Transverse colon (tissue), 4 donors: Measurements from ENCODE around the gene NEXN. TPM values are rescaled to one million over a fixed set of nuclear protein-coding genes. Genes with fewer than 3 reads are reported as not detected.

Source experiments
- DNase-seq: peaks from one replicate; pipeline ENCODE4 v3.0.0-alpha.2; 2019
- H3K27ac ChIP-seq, 4 donors: fragments of 200-600 bp; sonication (generic); 2 replicates each; pipeline ENCODE4 v1.5.1; 2016 to 2018; ENCODE audit warnings: inconsistent platforms in 4 of 4
- H3K27me3 ChIP-seq: fragments of 200-600 bp; sonication (generic); 2 replicates; pipeline ENCODE4 v1.5.1; 2017; ENCODE audit warnings: inconsistent platforms
- H3K36me3 ChIP-seq, 4 donors: fragments of 200-600 bp; sonication (generic); 2 replicates each; pipeline ENCODE4 v1.5.1; 2017 to 2019; ENCODE audit warnings: inconsistent platforms in 4 of 4
- H3K4me1 ChIP-seq, 4 donors: fragments of 200-600 bp; sonication (generic); 2 replicates each; pipeline ENCODE4 v1.5.1; 2017 to 2020; ENCODE audit warnings: inconsistent platforms in 4 of 4
- H3K4me3 ChIP-seq, 4 donors: fragments of 200-600 bp; sonication (generic); 1 replicate in 1 of 4; 2 replicates in 3 of 4; pipeline versions ENCODE4 v1.5.1 to v1.6.1; 2017 to 2019; ENCODE audit warnings: inconsistent platforms in 4 of 4
- H3K9me3 ChIP-seq, 2 donors: fragments of 200-600 bp; sonication (generic); 2 replicates each; pipeline ENCODE4 v1.5.1; 2017 to 2019; ENCODE audit warnings: inconsistent platforms in 2 of 2
- EP300 ChIP-seq: sonication (generic); formaldehyde crosslinking; IDR thresholded peaks from one replicate; pipeline ENCODE4 v1.6.1; 2017; ENCODE audit warnings: antibody characterized with exemption, low read depth
- POLR2A ChIP-seq: fragments of 450-650 bp; IDR thresholded peaks from one replicate; pipeline ENCODE4 v1.6.1; 2016; ENCODE audit warnings: antibody characterized with exemption, mild to moderate bottlenecking, moderate library complexity
- POLR2AphosphoS5 ChIP-seq, 3 donors: sonication (generic); formaldehyde crosslinking; IDR thresholded peaks; one replicate each; pipeline ENCODE4 v1.6.1; 2016; ENCODE audit warnings: antibody characterized with exemption in 3 of 3
- in situ Hi-C, 4 donors: fragments of 200-750 bp; cut with MboI; loops; one replicate each; pipeline versions ENCODE4 v1.15.0 to v1.15.1; 2017; ENCODE audit warnings: low sequenced_read_pairs in 3 of 4, low pct_ligation_motif_present in 1 of 4, low pct_unique_long_range_greater_than_20kb in 1 of 4
- intact Hi-C: fragments of 100-400 bp; cut with DNase I; formaldehyde crosslinking; loops from one replicate; pipeline ENCODE4 v1.15.1; 2023; ENCODE audit warnings: low total_unique reads
- total RNA-seq, 4 donors: library from RNA; depleted of rRNA; stranded (reverse); fragments of >200 nt; gene quantifications; one replicate each; pipeline ENCODE4 v1.1.0, GENCODE V29; 2016
- TF ChIP-seq, protein P1 (sequence below), 5 experiments: fragments of 200-600 bp in 3 of 5; fragments of 450-650 bp in 2 of 5; sonication (generic) in 3 of 5; IDR thresholded peaks; 1 replicate in 2 of 5; 2 replicates in 3 of 5; pipeline ENCODE4 v1.5.1; 2016 to 2017; ENCODE audit warnings: antibody characterized with exemption in 5 of 5, inconsistent platforms in 3 of 5, mild to moderate bottlenecking in 2 of 5, moderate library complexity in 1 of 5

NEXN gene
- total RNA-seq, 4 donors from 2014 or later, result 9.7 to 32.2 (median 17.0) TPM

DNA sequence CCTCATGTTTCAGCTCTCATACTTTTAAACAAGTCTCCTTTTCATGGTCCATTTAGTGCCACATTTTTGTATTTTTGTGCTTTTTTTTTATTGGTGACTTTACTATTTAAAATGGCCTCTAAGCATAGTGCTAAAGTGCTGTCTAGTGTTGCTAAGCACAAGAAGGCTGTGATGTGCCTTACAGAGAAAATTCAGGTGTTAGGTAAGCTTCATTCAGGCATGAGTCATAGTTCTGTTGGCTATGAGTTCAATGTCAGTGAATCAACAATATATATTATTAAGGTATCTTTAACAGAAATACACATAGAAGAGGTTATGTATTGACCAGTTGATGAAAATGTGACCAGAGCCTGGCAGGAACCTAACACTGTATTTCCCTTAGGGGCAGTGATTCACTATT is 103.2 kb downstream of the NEXN start:
- Histone ChIP-seq H3K27ac (no peak overlapping the region), H3K36me3 (no peaks in the 10 kb centered on the region), H3K27me3 (no peaks in the 10 kb centered on the region), H3K4me3 (no peak overlapping the region), H3K4me1 (peaks cover 4 to 19% (median 6%) of the 10 kb centered on the region in 4 donors), H3K9me3 (no peaks in the 10 kb centered on the region)
- DNase-seq, result no peak
- in situ Hi-C loops (no loop called here), intact Hi-C loops (no loop called here)
- no peak for TF ChIP-seq EP300
- TF ChIP-seq POLR2A, result no peak
- TF ChIP-seq, protein P1, sequence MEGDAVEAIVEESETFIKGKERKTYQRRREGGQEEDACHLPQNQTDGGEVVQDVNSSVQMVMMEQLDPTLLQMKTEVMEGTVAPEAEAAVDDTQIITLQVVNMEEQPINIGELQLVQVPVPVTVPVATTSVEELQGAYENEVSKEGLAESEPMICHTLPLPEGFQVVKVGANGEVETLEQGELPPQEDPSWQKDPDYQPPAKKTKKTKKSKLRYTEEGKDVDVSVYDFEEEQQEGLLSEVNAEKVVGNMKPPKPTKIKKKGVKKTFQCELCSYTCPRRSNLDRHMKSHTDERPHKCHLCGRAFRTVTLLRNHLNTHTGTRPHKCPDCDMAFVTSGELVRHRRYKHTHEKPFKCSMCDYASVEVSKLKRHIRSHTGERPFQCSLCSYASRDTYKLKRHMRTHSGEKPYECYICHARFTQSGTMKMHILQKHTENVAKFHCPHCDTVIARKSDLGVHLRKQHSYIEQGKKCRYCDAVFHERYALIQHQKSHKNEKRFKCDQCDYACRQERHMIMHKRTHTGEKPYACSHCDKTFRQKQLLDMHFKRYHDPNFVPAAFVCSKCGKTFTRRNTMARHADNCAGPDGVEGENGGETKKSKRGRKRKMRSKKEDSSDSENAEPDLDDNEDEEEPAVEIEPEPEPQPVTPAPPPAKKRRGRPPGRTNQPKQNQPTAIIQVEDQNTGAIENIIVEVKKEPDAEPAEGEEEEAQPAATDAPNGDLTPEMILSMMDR (IDR thresholded peaks at IDR 0.05), result no peak
- TF ChIP-seq POLR2AphosphoS5 (IDR thresholded peaks at IDR 0.05), result no peak

Other genes with a start within 250 kb of the NEXN start
- 10 to 100 TPM; 15.9 to 80.4 (median 47.4) TPM for gene ZZZ3, start 206.0 kb upstream of the NEXN start, total RNA-seq
- gene USP33, start 128.8 kb upstream of the NEXN start, total RNA-seq, result 10 to 100 TPM; 50.9 to 90.5 (median 69.4) TPM
- 10 to 100 TPM in 3 of 4 donors, 1 to 10 TPM in 1; 8.2 to 19.1 (median 18.0) TPM for gene MIGA1, start 109.0 kb upstream of the NEXN start, total RNA-seq
- gene FUBP1, start 90.4 kb downstream of the NEXN start, total RNA-seq, result 100 to 1,000 TPM in 2 of 4 donors, 10 to 100 TPM in 2; 81.8 to 176 (median 101) TPM
- gene DNAJB4, start 116.3 kb downstream of the NEXN start, total RNA-seq, result 10 to 100 TPM in 2 of 4 donors, 1 to 10 TPM in 2; 4.0 to 30.2 (median 16.9) TPM
- 10 to 100 TPM; 14.2 to 40.1 (median 24.1) TPM for gene GIPC2, start 157.3 kb downstream of the NEXN start, total RNA-seq